HG03139 (cell line): ENCODE results near the gene SF3B2.
"Not testable (repeated sequence)": the region's sequence is repeated elsewhere in the genome, so short reads cannot be mapped to it uniquely, and the experiment has no call there.

ENCODE experiments used
- ATAC-seq: cut with Tn5 transposase; IDR thresholded peaks from one replicate; pipeline ENCODE4 v1.9.1; 2021; ENCODE audit not compliant: unreplicated experiment

The SF3B2 gene

GRCh38 chr11:66072518-66072917 is 20.4 kb downstream of the SF3B2 start:
- ATAC-seq = no peak

GRCh38 chr11:66073669-66074068 is 21.5 kb downstream of the SF3B2 start:
- ATAC-seq = no peak

- no peak for ATAC-seq
Observed at GRCh38 chr11:66075273-66075672, 23.1 kb downstream of the SF3B2 start.

GRCh38 chr11:66076561-66076960 is 24.4 kb downstream of the SF3B2 start:
- no peak for ATAC-seq

- no peak for ATAC-seq
Observed at GRCh38 chr11:66077927-66078326, 25.8 kb downstream of the SF3B2 start.

GRCh38 chr11:66078949-66079348 is 26.8 kb downstream of the SF3B2 start:
- ATAC-seq = not testable (repeated sequence)

- no peak for ATAC-seq
Observed at GRCh38 chr11:66080055-66080817, 28.1 kb downstream of the SF3B2 start.

- ATAC-seq = peak; percentile 66
Observed at GRCh38 chr11:66081505-66081904, 29.3 kb downstream of the SF3B2 start.

GRCh38 chr11:66082946-66083698 is 31.0 kb downstream of the SF3B2 start:
- no peak for ATAC-seq

GRCh38 chr11:66083767-66084166 is 31.6 kb downstream of the SF3B2 start:
- no peak for ATAC-seq

- no peak for ATAC-seq
Observed at GRCh38 chr11:66084821-66085475, 32.8 kb downstream of the SF3B2 start.

- no peak for ATAC-seq
Observed at GRCh38 chr11:66087148-66087908, 35.2 kb downstream of the SF3B2 start.

- no peak for ATAC-seq
Observed at GRCh38 chr11:66089067-66089466, 36.9 kb downstream of the SF3B2 start.

- ATAC-seq = no peak
Observed at GRCh38 chr11:66090288-66090687, 38.1 kb downstream of the SF3B2 start.

- not testable (repeated sequence) for ATAC-seq
Observed at GRCh38 chr11:66092125-66092524, 40.0 kb downstream of the SF3B2 start.

GRCh38 chr11:66099746-66100145 is 47.6 kb downstream of the SF3B2 start:
- not testable (repeated sequence) for ATAC-seq

- peak; percentile 73 for ATAC-seq
Observed at GRCh38 chr11:66100272-66101065, 48.3 kb downstream of the SF3B2 start.

GRCh38 chr11:66101066-66101464 is 48.9 kb downstream of the SF3B2 start:
- ATAC-seq = no peak

GRCh38 chr11:66104057-66104638 is 52.0 kb downstream of the SF3B2 start:
- ATAC-seq = no peak
